H7 (cell line): Measurements from ENCODE around the gene BBS9. TPM values are rescaled to one million over a fixed set of nuclear protein-coding genes. Genes with fewer than 3 reads are reported as not detected.

ENCODE experiments used
- DNase-seq: peaks from one replicate; pipeline ENCODE4 v3.0.0; 2012
- H3K27me3 ChIP-seq: 2 replicates; pipeline ENCODE4 v1.6.0; 2011; ENCODE audit warnings: mild to moderate bottlenecking, low read length; ENCODE audit not compliant: control insufficient read depth, insufficient read depth
- H3K36me3 ChIP-seq: replicated peaks from 2 replicates; pipeline ENCODE4 v1.5.1; 2011; ENCODE audit warnings: low read length; ENCODE audit not compliant: control insufficient read depth, insufficient read depth
- H3K4me3 ChIP-seq: 2 replicates; pipeline ENCODE4 v1.5.1; 2011; ENCODE audit warnings: low read depth, mild to moderate bottlenecking, control low read depth, low read length, moderate library complexity; ENCODE audit not compliant: insufficient read depth
- total RNA-seq: library from RNA; depleted of rRNA; stranded (reverse); fragments of >200 nt; shearing (Covaris generic); gene quantifications from 2 replicates; pipeline ENCODE4 v1.2.3, GENCODE V29; 2014

Gene BBS9
- total RNA-seq, 1 experiment from 2014 or later, result 5.3 TPM

DNA sequence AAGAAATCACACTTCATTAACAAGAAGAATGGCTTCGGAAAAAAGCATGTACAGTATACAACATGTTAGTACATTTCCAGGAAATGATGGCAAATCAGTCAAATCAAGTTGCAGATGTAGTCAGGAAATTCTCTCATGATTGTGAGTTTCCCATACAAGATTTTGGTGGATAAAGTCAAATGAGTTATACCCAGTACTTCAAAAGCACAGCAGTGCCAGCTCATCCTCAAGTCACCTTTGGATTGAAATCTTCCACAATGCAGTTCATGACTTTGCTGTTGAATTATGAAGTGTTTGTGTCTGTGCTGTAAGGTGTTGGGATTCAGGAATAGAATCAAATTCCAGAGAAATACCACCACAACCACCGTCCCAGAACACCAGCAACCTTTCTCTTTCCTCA is 474.7 kb downstream of the BBS9 start:
- Histone ChIP-seq H3K4me3 (no peak overlapping the region), H3K36me3 (no peaks in the 10 kb centered on the region), H3K27me3 (no peaks in the 10 kb centered on the region)
- DNase-seq, result no peak

DNA sequence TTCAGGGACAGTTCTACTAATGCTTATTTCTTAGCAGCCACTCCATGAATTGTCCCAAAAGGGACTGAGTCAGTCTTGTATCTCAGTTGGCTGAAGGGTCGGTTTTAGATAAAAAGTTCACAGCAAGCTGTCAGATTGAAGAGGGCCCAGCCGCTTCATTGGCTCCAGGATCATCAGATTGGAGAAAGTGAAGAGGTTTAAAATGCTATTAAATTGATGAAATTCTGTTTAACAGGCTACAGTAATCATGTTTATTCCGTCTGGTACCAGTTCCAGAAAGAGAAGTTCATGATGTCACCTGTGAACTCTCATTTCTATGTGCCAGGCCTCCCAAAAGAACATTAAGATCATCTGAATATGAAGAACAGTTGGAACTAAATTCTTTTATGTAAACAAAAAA is 481.6 kb downstream of the BBS9 start:
- H3K4me3 ChIP-seq, result no peak overlapping the region
- H3K36me3 ChIP-seq, result no peaks in the 10 kb centered on the region
- no peaks in the 10 kb centered on the region for H3K27me3 ChIP-seq
- DNase-seq, result no peak

DNA sequence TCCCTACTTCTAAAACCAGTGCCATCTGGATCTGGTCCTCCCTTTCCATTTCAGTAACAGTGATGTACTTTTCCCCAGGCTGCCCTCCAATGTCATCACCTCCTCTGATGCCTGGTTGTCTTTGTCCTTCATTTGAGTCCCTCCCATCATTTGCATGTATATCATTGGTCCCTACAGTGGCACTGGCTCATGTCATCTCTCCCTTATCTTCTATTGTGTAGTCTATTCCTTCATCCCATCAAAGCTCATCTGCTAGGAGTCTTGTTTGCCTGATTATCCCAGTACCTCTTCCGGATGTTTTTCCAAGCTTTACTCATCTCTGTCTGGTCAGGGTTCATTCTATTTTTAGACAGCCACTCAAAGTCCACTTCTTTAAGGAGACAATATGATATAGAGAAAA is 483.1 kb downstream of the BBS9 start:
- DNase-seq, result no peak
- Histone ChIP-seq H3K4me3 (no peak overlapping the region), H3K27me3 (no peaks in the 10 kb centered on the region), H3K36me3 (no peaks in the 10 kb centered on the region)

DNA sequence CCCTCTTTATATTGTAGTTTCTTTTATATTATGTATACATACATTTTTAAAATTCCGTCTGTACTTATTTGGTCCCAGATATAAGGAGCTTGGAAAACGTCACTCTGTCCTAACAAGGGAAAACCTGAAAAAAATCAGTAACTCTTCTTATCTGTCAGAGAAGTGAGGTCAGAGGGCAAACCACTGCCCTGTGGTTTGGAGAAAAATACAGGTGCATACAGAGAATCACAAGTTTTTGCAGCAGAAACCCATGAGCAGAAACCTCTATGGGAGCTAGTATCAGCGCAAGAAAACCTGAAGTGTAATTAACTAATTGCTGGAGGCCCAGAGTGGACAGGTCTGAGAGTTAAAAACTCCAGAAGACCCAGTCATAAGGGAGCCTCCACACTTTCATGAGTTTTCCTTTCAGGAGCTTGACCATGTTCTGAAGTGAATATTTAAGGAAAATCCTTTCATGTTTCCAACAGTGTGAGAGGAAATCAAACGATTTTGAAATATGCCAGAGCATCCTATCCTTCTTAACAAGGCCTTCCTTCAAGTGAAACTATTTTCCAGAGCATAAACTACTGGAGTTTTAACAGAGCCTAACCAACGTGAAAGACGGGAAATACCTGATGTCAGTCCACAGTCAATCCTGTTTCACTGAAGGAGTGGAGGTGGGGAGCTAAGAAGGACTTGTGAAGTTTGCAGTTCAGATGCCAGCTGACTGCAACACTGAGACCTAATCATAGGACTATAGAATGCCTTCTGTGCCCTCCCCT is 485.2 kb downstream of the BBS9 start:
- Histone ChIP-seq H3K4me3 (no peak overlapping the region), H3K27me3 (no peaks in the 10 kb centered on the region), H3K36me3 (no peaks in the 10 kb centered on the region)
- DNase-seq, result no peak

DNA sequence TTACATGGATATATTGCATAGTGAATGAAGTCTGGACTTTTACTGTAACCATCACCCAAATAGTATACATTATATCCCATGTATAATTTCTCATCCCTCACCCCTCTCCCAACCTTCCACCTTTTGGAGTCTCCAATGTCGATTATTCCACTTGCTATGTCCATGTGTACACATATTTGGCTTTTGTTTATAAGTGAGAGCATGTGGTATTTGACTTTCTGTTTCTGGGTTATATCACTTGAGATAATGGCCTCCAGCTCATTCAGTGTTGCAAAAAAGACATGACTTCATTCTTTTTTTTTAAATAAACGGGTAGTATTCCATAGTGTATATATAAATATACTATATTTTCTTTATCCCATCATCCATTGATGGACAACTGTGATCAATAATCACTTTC is 487.4 kb downstream of the BBS9 start:
- Histone ChIP-seq H3K36me3 (no peaks in the 10 kb centered on the region), H3K27me3 (no peaks in the 10 kb centered on the region), H3K4me3 (no peak overlapping the region)
- DNase-seq, result no peak

DNA sequence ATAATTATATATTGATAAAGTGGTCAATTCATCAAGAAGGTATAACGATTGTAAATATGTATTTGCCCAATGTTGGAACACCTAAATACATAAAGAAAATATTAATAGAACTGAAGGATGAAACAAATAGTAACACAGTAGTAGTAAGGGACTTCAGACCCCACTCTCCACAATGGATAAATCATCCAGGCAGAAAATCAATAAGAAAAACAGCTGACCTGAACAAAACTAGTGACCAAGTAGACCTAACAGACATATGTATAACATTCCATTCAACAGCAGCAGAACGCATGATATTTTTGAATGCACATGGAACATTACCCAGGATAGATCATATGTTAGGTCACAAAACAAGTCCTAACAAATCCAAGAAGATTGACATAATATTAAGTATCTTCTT is 489.9 kb downstream of the BBS9 start:
- Histone ChIP-seq H3K4me3 (no peak overlapping the region), H3K27me3 (no peaks in the 10 kb centered on the region), H3K36me3 (no peaks in the 10 kb centered on the region)
- DNase-seq, result no peak

DNA sequence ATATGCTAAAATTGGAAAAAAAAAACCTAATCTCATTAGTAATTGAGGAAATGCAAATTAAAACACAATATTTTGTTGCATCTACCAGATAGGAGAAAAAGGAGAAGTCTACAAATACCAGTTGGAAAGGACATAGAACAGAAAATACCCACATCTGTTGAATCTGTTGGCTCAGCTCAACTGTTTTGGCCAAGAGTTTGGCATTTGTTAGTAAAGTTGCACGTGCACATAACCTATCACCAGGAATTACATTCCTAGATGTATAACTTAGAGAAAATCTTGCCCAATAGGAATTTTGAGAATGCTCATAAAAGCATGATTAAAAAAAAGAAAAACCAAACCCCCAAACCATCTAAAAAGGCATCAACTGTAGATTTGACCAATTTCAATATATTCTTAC is 493.9 kb downstream of the BBS9 start:
- H3K36me3 ChIP-seq, result no peaks in the 10 kb centered on the region
- H3K27me3 ChIP-seq, result no peaks in the 10 kb centered on the region
- no peak overlapping the region for H3K4me3 ChIP-seq
- no peak for DNase-seq

DNA sequence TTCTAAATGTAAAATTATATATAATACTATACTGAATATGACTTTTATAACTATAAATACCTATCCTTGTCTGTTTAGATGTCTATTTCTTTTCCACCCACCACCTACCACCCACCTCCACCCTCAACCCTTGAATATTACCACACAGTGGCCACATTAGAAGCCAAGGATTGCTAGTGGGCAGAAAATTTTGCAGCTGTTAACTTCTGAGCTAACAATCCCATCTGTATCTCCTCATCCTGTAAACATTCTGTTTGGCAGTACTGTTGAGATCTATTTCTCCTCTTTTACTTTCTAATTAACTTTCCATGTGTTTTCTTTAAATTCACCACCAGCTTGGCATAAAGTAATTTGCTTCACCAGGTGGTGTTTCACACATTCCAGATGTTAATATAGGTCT is 494.9 kb downstream of the BBS9 start:
- no peak overlapping the region for H3K4me3 ChIP-seq
- H3K36me3 ChIP-seq, result no peaks in the 10 kb centered on the region
- H3K27me3 ChIP-seq, result no peaks in the 10 kb centered on the region
- DNase-seq, result no peak

DNA sequence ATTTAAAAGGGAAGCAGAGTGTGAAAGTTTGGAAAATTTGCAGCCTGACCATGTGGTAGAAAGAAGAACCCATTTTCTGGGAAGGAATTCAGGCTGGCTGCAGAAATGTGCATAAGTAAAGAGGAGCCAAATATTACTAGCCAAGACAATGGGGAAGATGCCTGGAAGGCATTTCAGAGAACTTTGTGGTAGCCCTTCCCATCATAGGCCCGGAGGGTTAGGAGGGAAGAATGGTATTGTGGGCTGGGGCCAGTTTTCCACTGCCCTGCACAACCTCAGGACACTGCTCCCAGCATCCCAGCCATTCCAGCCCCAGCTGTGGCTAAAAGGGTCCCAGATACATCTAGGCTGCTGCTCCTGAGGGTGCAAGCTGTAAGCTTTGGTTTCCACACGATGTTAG is 497.5 kb downstream of the BBS9 start:
- DNase-seq, result no peak
- H3K4me3 ChIP-seq, result no peak overlapping the region
- no peaks in the 10 kb centered on the region for H3K27me3 ChIP-seq
- H3K36me3 ChIP-seq, result no peaks in the 10 kb centered on the region

DNA sequence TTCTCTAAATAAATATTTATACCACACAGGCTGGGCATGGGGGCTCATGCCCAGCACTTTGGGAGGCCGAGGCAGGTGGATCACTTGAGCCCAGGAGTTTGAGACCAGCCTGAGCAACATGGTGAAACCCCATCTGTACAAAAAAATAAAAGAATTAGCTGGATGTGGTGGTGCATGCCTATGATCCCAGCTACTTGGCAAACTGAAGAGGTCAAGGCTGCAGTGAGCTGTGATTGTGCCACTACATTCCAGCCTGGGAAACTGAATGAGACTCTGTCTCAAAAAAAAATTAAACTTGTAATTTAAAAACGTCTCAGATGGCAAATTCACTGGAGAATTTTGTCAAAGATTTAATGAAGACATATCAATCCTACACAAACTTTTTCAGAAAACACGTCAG is 498.4 kb downstream of the BBS9 start:
- no peak for DNase-seq
- Histone ChIP-seq H3K4me3 (no peak overlapping the region), H3K36me3 (no peaks in the 10 kb centered on the region), H3K27me3 (no peaks in the 10 kb centered on the region)

DNA sequence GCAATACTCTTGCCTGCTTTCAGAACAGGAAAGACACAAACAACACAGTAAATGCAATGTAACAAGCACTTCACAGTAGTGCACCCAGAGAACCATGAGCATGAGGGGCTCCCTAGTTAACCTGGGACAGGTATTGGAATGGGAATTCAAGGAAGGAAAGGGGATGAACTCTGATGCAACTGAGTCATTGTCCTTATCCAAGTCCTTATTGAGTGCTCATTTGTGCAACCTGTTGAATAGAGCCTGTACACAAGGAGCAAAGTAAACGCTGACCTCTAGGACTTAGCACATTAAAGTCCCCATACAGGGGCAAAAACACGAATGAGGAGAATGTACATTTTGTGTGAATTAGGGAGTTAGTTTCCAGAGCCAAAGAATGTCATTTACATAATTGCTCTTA is 499.5 kb downstream of the BBS9 start:
- Histone ChIP-seq H3K27me3 (no peaks in the 10 kb centered on the region), H3K4me3 (no peak overlapping the region), H3K36me3 (no peaks in the 10 kb centered on the region)
- DNase-seq, result no peak

DNA sequence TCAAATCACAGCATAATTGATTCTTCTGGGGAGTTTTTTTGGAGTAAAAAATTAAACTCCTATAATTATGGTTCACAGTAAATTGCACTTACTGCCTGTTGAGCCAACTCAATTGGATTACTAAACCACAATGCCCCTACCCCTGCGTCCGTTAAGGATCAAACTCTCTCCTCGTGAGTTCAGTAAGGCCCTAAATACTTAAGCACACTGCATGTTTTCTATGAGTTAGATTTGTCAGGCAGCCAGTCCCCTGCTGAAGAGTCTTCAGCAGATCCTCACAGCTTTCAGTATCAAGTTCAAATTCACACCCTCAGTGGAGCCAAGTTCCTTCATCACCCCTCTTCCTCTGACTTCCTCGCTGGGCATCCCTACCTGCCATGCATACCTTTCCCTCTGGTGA is 501.0 kb downstream of the BBS9 start:
- no peak overlapping the region for H3K4me3 ChIP-seq
- no peaks in the 10 kb centered on the region for H3K27me3 ChIP-seq
- no peaks in the 10 kb centered on the region for H3K36me3 ChIP-seq
- DNase-seq, result no peak

DNA sequence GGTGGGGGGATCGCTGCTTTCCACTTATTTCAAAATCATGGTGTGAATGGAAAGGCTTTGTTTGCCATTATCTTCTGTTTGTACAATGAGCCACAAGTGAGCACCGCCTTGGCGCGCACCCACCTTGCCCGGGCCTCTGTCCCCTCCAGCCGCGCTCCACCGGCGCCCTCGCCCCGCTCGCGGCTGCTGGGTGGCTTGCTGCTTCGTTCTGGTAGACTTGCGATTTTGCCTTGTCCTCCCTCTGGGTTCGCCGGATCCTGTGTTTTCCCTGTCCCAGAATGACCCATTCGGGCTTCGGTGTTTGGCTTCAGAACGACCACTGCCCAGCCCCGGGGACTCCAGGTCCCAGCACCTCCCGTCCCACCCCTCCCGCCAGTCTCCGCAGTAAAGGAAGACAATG is 503.0 kb downstream of the BBS9 start:
- no peaks in the 10 kb centered on the region for H3K27me3 ChIP-seq
- DNase-seq, result no peak
- no peaks in the 10 kb centered on the region for H3K36me3 ChIP-seq
- no peak overlapping the region for H3K4me3 ChIP-seq

DNA sequence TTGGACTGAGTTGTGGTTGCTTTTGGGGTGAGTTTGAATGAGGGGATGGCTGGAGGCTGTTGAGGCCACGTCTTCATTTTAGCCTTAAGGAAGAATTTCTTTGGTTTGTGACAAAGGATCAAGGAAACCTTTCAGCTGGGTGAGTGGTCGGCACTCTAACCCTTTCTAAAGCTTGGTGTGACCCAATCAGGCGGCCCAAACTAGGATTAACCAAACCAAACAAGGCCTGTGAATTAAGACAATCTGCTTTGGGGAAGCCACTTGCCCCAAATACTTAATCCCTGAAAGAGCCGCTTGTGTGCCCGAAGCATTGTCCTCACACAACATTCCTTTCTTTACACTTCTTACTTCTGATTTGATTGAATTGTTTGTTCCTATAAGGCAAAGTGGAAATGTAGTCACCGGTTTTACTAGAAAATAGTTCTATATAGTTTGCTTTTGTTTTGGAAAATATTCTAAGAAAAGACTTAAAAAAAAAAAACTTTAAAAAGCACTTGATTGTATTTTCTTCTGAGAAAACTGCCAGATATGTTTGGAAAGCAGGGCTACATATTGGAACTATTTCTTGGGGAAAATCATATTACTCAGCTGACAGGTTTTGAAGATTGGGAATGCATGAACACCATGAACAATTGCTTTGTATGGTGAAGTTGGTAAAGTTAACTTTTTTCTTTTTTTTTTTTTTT is 503.6 kb downstream of the BBS9 start:
- no peak for DNase-seq
- no peak overlapping the region for H3K4me3 ChIP-seq
- H3K27me3 ChIP-seq, result no peaks in the 10 kb centered on the region
- no peaks in the 10 kb centered on the region for H3K36me3 ChIP-seq

DNA sequence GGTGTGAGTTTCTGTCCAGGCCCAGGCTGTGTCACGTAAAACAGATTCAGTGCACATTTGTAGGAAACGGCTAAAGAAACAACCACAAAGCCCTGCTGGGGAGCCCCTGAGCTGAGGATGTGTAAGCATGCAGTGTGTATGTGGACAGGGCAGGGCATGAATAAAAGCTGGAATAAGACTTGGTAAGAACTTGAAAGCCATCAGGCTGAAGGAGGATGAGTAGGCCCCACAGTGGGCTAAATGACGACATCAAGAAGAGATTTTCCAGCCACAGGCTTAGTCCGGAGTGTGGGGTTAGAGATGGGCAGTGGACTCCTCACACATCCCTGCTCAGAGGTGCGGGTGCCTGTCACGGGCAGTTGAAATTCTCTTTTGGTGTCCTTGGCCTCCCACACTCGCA is 505.2 kb downstream of the BBS9 start:
- H3K27me3 ChIP-seq, result no peaks in the 10 kb centered on the region
- DNase-seq, result no peak
- no peak overlapping the region for H3K4me3 ChIP-seq
- no peaks in the 10 kb centered on the region for H3K36me3 ChIP-seq
